ENCODE results near the gene TENM3. TPM values are rescaled to one million over a fixed set of nuclear protein-coding genes. Genes with fewer than 3 reads are reported as not detected.

The TENM3 gene
- total RNA-seq, 1 experiment from 2014 or later, result 108 TPM

DNA sequence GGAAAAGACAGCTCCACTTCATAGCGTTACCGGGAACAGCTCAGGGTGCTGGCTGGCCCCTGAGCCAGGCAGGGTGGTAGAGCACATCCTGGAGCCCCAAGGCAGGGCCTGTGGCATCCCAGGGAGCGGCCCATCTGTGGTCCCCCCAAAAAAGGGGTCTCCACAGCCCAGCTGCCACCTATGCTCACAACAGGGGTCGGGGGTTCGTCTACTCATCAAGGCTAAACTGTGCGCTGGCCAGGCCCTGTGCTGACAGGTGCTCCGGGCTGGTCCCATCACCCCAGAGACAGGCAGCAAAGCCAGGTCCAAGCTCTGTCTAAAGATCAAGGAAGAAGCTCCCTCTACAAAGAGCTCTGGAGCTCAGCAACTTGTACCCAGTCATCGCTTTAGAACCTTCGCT is 596.1 kb downstream of the TENM3 start:
- no peak for DNase-seq (ENCODE audit: low spot score)

DNA sequence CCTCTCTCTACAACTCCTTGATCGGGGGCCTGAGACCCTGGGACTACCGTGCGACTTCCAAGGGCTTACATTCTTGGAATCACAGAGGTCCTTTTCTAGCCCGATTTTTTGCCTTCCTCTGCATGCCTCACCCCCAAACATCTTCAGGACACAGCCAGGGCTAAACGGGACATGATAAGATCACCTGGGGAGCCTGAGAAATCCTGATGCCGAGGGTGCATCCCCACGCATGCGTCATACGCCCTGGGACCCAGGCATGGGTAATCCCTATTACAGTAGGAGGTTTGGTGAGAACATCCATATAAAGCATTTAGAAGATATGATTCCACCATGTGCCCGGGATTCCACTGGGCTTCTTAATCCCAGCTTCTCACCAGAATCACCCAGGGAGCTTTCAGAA is 596.9 kb downstream of the TENM3 start:
- DNase-seq (ENCODE audit: low spot score), result no peak

DNA sequence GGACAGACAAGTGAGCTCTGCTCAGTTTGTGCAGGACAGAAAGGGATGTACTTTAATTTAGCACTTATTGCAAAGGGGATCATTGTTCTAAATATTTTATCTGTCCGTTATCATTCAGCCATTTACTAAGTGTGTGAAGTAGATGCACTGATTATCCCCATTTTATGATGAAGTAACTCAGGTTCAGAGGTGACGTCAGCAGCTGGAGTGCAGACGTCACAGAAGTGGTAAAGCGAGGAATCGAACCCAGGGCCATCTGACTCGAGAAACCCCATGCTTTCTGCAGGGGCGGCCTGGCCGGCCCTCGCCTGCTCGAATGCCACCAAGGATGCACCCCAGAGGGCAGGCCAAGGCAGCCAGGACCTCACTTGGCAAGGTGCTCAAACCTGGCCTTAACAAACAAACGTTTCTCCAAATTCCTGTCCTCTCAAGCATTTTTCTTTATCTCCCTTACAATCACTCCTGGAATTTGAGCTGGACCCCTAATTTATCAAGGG is 599.0 kb downstream of the TENM3 start:
- no peak for DNase-seq (ENCODE audit: low spot score)

DNA sequence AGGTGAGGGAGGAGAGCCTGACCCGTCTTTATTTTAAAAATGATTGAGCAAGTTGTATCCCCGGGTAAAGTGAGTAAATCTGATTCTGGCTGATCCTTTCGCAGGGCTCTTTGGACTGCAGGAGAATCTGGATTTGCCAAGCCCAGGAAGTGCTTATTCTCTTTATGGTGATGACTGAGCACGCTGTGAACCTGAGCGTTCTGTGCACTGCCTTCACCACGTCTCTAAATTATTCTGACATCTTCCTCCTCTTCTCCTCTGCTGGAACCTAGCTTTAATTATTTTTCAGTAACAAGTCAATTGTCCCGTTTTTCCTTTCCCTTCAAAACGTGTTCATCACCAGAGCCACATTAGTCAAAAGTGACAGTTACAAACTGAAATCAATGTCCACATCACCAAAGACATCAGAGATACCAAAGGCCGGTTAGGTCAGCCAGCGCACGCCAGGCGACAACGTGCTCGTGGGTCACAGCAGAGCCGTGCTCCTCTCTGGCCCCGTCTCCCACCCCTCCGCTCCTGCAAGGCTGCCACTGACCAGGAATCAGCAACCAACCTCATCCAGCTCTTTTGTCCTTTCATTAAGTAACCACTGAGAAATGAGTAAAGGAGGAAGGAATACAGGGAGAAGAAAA is 599.7 kb downstream of the TENM3 start:
- no peak for DNase-seq (ENCODE audit: low spot score)

DNA sequence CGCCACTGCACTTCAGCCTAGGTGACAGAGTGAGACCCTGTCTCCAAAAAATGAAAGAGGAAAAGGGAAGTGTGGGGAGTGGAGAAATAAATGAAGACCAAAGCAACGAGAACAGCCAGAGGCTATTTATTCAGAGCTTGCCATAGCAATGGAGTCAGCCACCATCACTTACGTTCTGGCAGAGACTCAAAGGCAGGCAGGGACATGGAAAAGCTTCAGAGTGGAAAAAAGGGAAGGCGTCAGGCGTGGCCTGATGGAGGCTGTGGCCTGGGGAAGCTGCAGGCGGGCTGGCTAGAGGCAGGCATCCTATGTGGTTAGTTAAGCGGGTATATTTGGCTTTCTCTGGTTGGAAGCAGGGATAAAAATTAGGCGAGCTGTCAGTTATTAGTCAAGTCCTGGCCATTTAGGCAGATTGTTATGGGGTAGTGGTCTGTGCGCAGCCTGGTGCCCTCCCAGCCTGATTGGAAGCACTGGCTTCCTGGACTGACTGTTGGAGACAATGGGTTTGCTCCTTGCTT is 600.7 kb downstream of the TENM3 start:
- no peak for DNase-seq (ENCODE audit: low spot score)

DNA sequence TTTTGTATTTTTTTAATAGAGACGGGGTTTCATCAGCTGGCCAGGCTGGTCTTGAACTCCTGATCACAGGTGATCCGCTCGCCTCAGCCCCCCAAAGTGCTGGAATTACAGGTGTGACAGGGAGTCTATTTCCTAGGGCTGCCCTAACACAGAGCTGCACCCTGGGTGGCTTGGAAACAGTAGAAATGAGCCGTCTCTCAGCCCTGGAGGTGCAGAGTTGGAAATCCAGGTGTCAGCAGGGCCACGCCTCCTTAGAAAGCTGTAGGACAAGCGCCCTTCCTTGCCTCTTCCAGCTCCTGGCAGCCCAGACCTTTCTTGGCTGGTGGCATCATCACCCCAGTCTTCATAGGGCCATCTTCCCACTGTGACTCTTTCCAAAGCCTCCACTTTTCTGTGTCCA is 602.4 kb downstream of the TENM3 start:
- DNase-seq (ENCODE audit: low spot score), result no peak

DNA sequence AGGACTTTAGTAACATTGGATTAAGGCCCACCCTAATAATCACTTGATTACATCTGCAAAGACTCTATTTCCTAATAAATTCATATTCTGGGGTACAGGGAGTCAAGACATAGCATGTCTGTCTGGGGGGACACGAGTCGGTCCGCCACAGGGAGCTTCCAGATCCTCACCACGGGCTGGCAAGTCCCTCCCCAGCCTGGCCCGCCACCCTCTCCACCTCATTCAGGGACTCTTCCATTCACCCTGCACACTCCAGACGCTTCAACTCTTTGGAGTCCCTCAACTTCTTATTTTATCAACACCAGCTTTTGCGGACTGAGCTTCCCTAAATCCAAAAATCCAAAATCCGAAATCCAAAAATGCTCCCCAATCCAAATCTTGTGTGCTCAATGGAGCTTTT is 602.8 kb downstream of the TENM3 start:
- no peak for DNase-seq (ENCODE audit: low spot score)

DNA sequence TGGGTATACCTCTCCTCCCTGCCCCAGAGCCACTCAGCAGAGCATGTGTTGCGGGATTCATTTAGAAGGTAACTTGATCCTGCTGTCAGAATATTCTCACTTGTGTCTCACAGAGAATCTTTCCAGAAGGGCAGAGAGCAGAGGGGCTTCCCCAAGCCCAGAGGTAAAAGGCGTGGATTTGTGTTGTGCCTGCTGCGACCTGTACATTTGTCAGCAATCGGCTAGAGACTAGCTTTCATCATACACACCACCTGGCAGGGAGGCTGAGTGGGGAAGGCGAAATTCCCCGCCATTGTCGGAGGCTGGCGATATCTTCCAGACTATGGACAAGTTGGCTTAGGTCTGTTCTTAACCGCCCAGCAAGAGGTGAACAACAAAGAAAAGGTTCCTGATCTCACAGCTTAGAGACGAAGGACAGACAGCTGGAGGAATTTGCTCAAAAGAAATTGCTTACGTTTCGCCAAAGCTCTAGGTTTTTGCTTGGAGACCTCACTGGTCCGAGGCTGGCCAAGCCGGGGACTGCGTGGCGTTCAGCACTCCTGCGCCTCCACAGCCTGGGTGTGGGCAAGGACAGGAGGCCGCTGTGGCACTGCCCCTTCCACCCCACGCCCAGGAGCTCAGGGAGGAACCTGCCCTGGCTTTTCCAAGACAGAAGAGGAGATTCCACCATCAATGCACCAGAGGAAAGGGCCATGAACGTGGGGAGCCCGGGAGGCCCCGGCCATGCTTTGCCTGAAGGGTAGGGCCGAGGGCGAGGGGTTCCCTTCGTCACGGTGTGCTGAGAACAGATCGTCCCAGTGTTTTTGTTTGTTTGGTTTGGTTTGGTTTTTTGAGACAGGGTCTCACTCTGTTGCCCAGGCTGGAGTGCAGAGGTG is 604.6 kb downstream of the TENM3 start:
- no peak for DNase-seq (ENCODE audit: low spot score)

DNA sequence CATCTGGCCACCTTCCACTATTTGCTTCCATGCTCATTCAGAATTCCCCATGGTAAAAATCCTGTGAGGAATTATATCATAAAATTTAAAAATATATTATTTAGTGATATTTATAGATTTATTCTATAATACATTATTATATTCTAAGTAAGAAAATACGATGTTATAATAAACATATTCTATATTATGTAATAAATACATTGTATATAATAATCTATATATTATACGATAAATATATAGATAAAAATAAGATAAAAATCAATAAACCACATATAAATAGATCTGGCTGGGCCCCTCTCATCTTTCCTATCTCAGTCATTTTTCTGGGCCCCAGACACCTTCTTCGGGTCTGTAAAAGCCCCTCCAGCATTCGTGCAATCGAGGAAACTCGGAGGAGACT is 605.5 kb downstream of the TENM3 start:
- no peak for DNase-seq (ENCODE audit: low spot score)
